OCI-LY1 (cell line): ENCODE results near the gene MINDY1.

Experiments used
- EZH2 ChIP-seq: fragments of 200-600 bp; sonication (generic), shearing (Covaris generic); IDR thresholded peaks from 2 replicates; pipeline ENCODE4 v1.8.0; 2017; ENCODE audit warnings: borderline replicate concordance, mixed run types, mild to moderate bottlenecking, antibody characterized with exemption, low read length, moderate library complexity, mixed read lengths
- TF ChIP-seq, protein P1 (sequence below): fragments of 200-600 bp; sonication (generic), shearing (Covaris generic); IDR thresholded peaks from 2 replicates; pipeline ENCODE4 v1.5.1; 2017; ENCODE audit warnings: mild to moderate bottlenecking, antibody characterized with exemption, low read length, moderate library complexity, mixed read lengths

DNA sequence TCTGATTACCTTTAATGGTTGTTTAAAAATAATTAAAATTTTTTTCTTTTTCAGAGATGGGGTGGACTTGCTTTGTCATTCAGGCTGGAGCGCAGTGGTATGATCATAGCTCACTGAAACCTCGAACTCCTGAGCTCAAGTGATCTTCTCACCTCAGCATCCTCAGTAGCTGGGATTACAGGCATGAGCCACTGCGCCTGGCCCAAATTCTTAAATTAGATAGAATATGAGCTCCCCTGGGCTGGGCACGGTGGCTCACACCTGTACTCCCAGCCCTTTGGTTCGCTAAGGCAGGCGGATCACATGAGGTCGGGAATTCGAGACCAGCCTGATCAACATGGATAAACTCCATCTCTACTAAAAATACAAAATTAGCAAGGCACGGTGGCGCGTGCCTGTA lies 49.0 kb downstream of the MINDY1 start:
- TF ChIP-seq, protein P1, sequence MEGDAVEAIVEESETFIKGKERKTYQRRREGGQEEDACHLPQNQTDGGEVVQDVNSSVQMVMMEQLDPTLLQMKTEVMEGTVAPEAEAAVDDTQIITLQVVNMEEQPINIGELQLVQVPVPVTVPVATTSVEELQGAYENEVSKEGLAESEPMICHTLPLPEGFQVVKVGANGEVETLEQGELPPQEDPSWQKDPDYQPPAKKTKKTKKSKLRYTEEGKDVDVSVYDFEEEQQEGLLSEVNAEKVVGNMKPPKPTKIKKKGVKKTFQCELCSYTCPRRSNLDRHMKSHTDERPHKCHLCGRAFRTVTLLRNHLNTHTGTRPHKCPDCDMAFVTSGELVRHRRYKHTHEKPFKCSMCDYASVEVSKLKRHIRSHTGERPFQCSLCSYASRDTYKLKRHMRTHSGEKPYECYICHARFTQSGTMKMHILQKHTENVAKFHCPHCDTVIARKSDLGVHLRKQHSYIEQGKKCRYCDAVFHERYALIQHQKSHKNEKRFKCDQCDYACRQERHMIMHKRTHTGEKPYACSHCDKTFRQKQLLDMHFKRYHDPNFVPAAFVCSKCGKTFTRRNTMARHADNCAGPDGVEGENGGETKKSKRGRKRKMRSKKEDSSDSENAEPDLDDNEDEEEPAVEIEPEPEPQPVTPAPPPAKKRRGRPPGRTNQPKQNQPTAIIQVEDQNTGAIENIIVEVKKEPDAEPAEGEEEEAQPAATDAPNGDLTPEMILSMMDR, result no peak
- no peak for TF ChIP-seq EZH2
